Measurements from ENCODE around the gene RIGI.

The RIGI gene

GRCh38 chr9:32523910-32524309 lies 2.1 kb downstream of the RIGI start:
- Histone ChIP-seq H3K36me3 (ENCODE audit: low read depth) (peaks cover 2% of the 10 kb centered on the region; the same call in 1 of the 2 replicates), H3K4me3 (ENCODE audit: severe bottlenecking) (no peak overlapping the region), H3K4me1 (ENCODE audit: insufficient read depth, poor library complexity, severe bottlenecking) (peaks cover 6% of the 10 kb centered on the region), H3K9me3 (ENCODE audit: severe bottlenecking) (peaks cover 1% of the 10 kb centered on the region), H3K27ac (ENCODE audit: poor library complexity, severe bottlenecking) (no peak overlapping the region), H3K27me3 (ENCODE audit: insufficient read depth, poor library complexity, severe bottlenecking) (no peaks in the 10 kb centered on the region)
- ATAC-seq (ENCODE audit: low read depth): no peak
- DNase-seq (ENCODE audit: low spot score): no peak
- TF ChIP-seq CTCF (IDR thresholded peaks at IDR 0.05; ENCODE audit: poor library complexity, severe bottlenecking): no peak

- no peak for ATAC-seq (ENCODE audit: low read depth)
- no peak overlapping the region for H3K4me3 ChIP-seq (ENCODE audit: severe bottlenecking)
- peaks cover 7% of the 10 kb centered on the region for H3K9me3 ChIP-seq (ENCODE audit: severe bottlenecking)
- DNase-seq (ENCODE audit: low spot score): no peak
- no peak for TF ChIP-seq CTCF (IDR thresholded peaks at IDR 0.05; ENCODE audit: poor library complexity, severe bottlenecking)
- H3K36me3 ChIP-seq (ENCODE audit: low read depth): peaks cover 12% of the 10 kb centered on the region; the same call in 1 of the 2 replicates
- H3K4me1 ChIP-seq (ENCODE audit: insufficient read depth, poor library complexity, severe bottlenecking): no peaks in the 10 kb centered on the region
- no peak overlapping the region for H3K27ac ChIP-seq (ENCODE audit: poor library complexity, severe bottlenecking)
- H3K27me3 ChIP-seq (ENCODE audit: insufficient read depth, poor library complexity, severe bottlenecking): no peaks in the 10 kb centered on the region
Measured at GRCh38 chr9:32518276-32518675, 7.7 kb downstream of the RIGI start.

- Histone ChIP-seq H3K27ac (ENCODE audit: poor library complexity, severe bottlenecking) (no peak overlapping the region), H3K27me3 (ENCODE audit: insufficient read depth, poor library complexity, severe bottlenecking) (no peaks in the 10 kb centered on the region), H3K4me1 (ENCODE audit: insufficient read depth, poor library complexity, severe bottlenecking) (no peaks in the 10 kb centered on the region), H3K4me3 (ENCODE audit: severe bottlenecking) (no peak overlapping the region), H3K36me3 (ENCODE audit: low read depth) (peaks cover 12% of the 10 kb centered on the region; the same call in 1 of the 2 replicates), H3K9me3 (ENCODE audit: severe bottlenecking) (peaks cover 7% of the 10 kb centered on the region)
- DNase-seq (ENCODE audit: low spot score) (no peak), ATAC-seq (ENCODE audit: low read depth) (no peak)
- TF ChIP-seq CTCF (IDR thresholded peaks at IDR 0.05; ENCODE audit: poor library complexity, severe bottlenecking): no peak
Measured at GRCh38 chr9:32516241-32516640, 9.8 kb downstream of the RIGI start.

- Histone ChIP-seq H3K4me1 (ENCODE audit: insufficient read depth, poor library complexity, severe bottlenecking) (no peaks in the 10 kb centered on the region), H3K36me3 (ENCODE audit: low read depth) (no peaks in the 10 kb centered on the region), H3K27me3 (ENCODE audit: insufficient read depth, poor library complexity, severe bottlenecking) (no peaks in the 10 kb centered on the region), H3K9me3 (ENCODE audit: severe bottlenecking) (no peaks in the 10 kb centered on the region), H3K4me3 (ENCODE audit: severe bottlenecking) (no peak overlapping the region), H3K27ac (ENCODE audit: poor library complexity, severe bottlenecking) (no peak overlapping the region)
- ATAC-seq (ENCODE audit: low read depth) (no peak), DNase-seq (ENCODE audit: low spot score) (no peak)
- no peak for TF ChIP-seq CTCF (IDR thresholded peaks at IDR 0.05; ENCODE audit: poor library complexity, severe bottlenecking)
Measured at GRCh38 chr9:32508728-32509127, 17.3 kb downstream of the RIGI start.

GRCh38 chr9:32503008-32503407 lies 23.0 kb downstream of the RIGI start:
- H3K4me1 ChIP-seq (ENCODE audit: insufficient read depth, poor library complexity, severe bottlenecking): peaks cover 6% of the 10 kb centered on the region
- no peak for ATAC-seq (ENCODE audit: low read depth)
- H3K27ac ChIP-seq (ENCODE audit: poor library complexity, severe bottlenecking): peak overlapping the region; percentile 53

More at GRCh38 chr9:32503008-32503407, 23.0 kb downstream of the RIGI start:
- Histone ChIP-seq H3K9me3 (ENCODE audit: severe bottlenecking) (no peaks in the 10 kb centered on the region), H3K36me3 (ENCODE audit: low read depth) (peaks cover 10% of the 10 kb centered on the region), H3K4me3 (ENCODE audit: severe bottlenecking) (no peak overlapping the region), H3K27me3 (ENCODE audit: insufficient read depth, poor library complexity, severe bottlenecking) (no peaks in the 10 kb centered on the region)
- DNase-seq (ENCODE audit: low spot score): no peak
- no peak for TF ChIP-seq CTCF (IDR thresholded peaks at IDR 0.05; ENCODE audit: poor library complexity, severe bottlenecking)
